ENCODE measurements around the gene SLC25A25. TPM values are rescaled to one million over a fixed set of nuclear protein-coding genes. Genes with fewer than 3 reads are reported as not detected.

SLC25A25 gene
- total RNA-seq, 2 donors from 2014 or later, result 30.1 to 33.9 TPM

DNA sequence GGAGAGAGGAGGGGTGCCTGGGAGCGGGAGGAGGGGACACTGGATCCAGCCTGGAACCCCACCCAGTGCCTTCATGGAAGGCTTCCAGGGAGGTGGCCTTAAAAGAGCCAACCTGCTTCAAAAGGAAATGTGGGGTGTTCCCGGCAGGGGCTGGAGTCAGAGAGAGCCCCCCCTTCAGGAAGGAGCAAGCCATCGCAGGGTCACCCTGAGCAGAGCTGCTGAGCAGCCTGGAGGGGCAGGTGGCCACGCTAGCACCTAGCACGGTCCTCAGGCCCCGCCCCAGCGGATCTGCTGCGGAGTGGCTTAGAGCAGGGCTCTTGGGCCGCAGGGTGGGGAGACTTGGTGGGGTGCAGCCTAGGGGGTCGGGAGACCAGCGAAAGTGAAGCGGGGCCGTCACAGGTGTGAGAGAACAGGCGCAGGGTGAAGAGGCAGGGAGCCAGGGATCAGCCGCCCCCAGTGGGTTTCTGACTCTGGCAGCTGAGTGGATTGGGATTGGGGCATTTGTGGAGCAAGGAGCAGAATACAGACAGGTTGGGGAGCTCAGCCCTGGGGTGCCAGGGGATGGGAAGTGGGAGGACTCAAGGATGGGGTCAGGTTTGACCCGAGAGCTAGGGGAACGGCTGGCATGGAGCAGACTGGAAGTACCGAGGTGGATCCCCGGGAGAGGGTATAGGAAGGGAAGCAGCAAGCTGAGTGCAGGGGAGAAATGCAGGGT, 82.7 kb downstream of the SLC25A25 start:
- no peak for ATAC-seq (ENCODE audit: insufficient number of reproducible peaks, low FRiP score, low read depth)
- H3K27me3 ChIP-seq (replicated peaks; ENCODE audit: insufficient read depth), result no peaks in the 10 kb centered on the region
- no peaks in the 10 kb centered on the region for H3K4me1 ChIP-seq (ENCODE audit: control insufficient read depth in 1 of 2, low read depth in 2 of 2)
- H3K4me3 ChIP-seq, result no peak overlapping the region
- no peak for DNase-seq (ENCODE audit: low spot score)
- no peak overlapping the region for H3K27ac ChIP-seq
- no peaks in the 10 kb centered on the region for H3K36me3 ChIP-seq
- no peaks in the 10 kb centered on the region for H3K9me3 ChIP-seq
- TF ChIP-seq, protein P1, sequence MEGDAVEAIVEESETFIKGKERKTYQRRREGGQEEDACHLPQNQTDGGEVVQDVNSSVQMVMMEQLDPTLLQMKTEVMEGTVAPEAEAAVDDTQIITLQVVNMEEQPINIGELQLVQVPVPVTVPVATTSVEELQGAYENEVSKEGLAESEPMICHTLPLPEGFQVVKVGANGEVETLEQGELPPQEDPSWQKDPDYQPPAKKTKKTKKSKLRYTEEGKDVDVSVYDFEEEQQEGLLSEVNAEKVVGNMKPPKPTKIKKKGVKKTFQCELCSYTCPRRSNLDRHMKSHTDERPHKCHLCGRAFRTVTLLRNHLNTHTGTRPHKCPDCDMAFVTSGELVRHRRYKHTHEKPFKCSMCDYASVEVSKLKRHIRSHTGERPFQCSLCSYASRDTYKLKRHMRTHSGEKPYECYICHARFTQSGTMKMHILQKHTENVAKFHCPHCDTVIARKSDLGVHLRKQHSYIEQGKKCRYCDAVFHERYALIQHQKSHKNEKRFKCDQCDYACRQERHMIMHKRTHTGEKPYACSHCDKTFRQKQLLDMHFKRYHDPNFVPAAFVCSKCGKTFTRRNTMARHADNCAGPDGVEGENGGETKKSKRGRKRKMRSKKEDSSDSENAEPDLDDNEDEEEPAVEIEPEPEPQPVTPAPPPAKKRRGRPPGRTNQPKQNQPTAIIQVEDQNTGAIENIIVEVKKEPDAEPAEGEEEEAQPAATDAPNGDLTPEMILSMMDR (IDR thresholded peaks at IDR 0.05), result no peak

DNA sequence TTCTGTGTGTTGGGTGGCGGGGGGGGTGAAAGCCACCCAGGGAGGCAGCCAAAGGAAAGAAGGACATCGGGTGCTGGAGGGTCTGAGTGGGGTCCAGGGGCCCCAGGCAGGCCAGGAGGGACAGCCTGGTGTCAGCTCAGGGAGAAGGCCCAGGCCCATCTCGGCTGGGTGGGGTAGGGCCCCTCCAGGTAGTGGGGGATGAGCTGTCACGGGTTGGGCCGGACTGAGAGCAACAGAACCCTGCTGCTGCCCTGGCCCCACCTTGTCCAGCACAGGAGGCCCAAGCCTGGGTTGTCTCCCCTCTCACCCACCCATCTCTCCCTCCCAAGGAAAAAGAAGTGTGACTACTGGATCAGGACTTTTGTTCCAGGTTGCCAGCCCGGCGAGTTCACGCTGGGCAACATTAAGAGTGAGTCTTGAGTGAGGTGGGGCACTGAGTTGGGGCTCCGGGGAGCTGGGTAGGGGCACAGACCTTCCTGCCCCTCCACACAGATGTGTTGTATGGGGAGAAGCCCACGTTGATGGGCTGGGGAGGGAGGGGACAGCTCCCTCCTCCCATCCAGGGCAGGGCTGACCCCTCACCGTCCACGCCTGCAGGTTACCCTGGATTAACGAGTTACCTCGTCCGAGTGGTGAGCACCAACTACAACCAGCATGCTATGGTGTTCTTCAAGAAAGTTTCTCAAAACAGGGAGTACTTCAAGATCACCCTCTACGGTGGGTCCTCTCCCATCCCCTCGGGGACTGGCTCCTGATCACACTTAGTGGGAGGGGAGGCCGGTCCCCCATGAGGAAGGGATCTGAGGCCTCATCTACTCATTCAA, 83.5 kb downstream of the SLC25A25 start:
- Histone ChIP-seq H3K27ac (no peak overlapping the region), H3K36me3 (no peaks in the 10 kb centered on the region), H3K4me1 (ENCODE audit: control insufficient read depth in 1 of 2, low read depth in 2 of 2) (no peaks in the 10 kb centered on the region), H3K4me3 (no peak overlapping the region), H3K9me3 (no peaks in the 10 kb centered on the region), H3K27me3 (replicated peaks; ENCODE audit: insufficient read depth) (no peaks in the 10 kb centered on the region)
- ATAC-seq (ENCODE audit: insufficient number of reproducible peaks, low FRiP score, low read depth) (no peak), DNase-seq (ENCODE audit: low spot score) (no peak)
- TF ChIP-seq, protein P1 (IDR thresholded peaks at IDR 0.05), result no peak

DNA sequence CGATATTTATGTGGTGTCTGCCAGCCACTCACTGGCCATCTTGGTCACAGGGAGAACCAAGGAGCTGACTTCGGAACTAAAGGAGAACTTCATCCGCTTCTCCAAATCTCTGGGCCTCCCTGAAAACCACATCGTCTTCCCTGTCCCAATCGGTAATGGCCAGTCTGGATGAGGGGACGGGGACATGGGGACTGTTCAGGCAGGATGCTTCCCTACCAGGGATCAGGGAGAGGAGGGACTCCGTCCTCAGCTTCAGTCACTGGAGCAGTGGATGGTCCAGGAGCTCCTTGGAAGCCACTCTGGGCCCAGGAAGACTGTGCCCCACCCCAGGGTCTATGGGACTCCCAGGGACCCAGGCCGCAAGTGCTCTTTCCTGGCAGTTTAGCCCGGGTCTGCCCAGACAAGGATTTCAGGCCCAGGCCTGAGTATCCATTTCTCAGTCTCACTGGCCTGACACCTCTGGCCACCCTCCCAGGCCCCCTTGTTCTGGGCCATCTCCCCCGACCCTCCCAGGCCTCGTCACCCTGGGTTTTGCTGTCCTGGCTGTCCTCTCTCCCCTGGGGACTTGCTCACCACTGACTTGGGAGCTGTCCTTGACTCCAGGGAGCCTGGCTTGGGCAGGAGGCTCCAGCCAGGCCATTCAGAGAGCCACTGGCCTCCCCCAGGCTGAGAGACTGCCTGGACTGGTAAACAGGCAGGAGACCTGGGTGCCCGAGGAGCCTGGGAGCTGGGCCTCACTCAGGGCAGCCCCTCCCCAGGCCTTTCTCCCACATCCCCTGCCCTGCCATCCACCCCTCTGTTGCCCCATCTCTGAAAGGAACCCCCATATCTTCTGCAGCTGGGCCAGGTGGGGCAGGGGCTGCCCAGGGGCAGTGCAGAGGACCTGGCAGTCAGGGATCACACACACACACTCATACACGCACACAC, 84.4 kb downstream of the SLC25A25 start:
- TF ChIP-seq, protein P1 (IDR thresholded peaks at IDR 0.05), result no peak
- no peak overlapping the region for H3K27ac ChIP-seq
- ATAC-seq (ENCODE audit: insufficient number of reproducible peaks, low FRiP score, low read depth), result no peak
- no peak for DNase-seq (ENCODE audit: low spot score)
- no peak overlapping the region for H3K4me3 ChIP-seq
- no peaks in the 10 kb centered on the region for H3K27me3 ChIP-seq (replicated peaks; ENCODE audit: insufficient read depth)
- no peaks in the 10 kb centered on the region for H3K36me3 ChIP-seq
- no peaks in the 10 kb centered on the region for H3K9me3 ChIP-seq
- H3K4me1 ChIP-seq (ENCODE audit: control insufficient read depth in 1 of 2, low read depth in 2 of 2), result no peaks in the 10 kb centered on the region

DNA sequence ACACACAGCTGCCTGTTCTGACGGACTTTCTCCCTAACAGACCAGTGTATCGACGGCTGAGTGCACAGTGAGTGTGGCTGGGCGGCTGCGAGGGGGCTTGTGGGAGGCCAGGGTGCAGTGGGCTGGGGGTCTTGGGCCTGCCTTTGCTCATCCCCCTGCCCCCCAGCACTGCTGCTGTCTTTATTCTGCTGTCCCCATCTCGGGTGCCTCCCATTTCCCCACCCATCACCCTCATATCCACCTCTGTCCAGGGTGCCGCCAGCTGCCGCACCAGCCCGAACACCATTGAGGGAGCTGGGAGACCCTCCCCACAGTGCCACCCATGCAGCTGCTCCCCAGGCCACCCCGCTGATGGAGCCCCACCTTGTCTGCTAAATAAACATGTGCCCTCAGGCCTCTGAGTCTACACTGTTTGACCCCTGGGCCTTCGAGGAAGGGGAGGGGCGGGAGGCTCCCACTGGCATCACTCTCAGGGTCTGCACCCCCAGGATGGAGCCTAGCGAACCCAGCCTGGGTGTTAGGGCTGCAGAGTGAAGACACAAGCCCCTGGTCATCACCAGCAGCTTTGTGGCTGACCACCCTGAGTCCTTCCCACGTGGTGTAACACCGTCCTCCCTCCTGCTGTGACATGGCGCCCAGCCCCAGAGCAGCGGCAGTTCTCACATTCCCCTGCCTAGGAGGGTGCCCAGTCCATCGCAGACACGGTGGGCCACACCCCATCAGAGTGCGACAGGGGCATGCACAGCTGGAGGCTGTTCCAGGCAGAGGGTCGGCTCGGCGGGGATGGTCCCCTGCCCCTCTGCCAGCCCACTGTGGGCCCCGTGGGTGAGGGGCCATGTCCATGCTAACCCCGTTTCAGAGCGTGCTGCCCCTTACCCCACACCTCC, 85.3 kb downstream of the SLC25A25 start:
- H3K27me3 ChIP-seq (replicated peaks; ENCODE audit: insufficient read depth), result no peaks in the 10 kb centered on the region
- H3K4me3 ChIP-seq, result no peak overlapping the region
- H3K9me3 ChIP-seq, result no peaks in the 10 kb centered on the region
- H3K36me3 ChIP-seq, result no peaks in the 10 kb centered on the region
- H3K27ac ChIP-seq, result no peak overlapping the region
- TF ChIP-seq, protein P1 (IDR thresholded peaks at IDR 0.05), result no peak
- no peaks in the 10 kb centered on the region for H3K4me1 ChIP-seq (ENCODE audit: control insufficient read depth in 1 of 2, low read depth in 2 of 2)
- ATAC-seq (ENCODE audit: insufficient number of reproducible peaks, low FRiP score, low read depth) (no peak), DNase-seq (ENCODE audit: low spot score) (no peak)
